Measurements from ENCODE around the gene KRT16.
"Not testable (repeated sequence)": the region's sequence is repeated elsewhere in the genome, so short reads cannot be mapped to it uniquely, and the experiment has no call there.

KRT16 gene

GRCh38 chr17:41614098-41614497, 1.5 kb upstream of the KRT16 start:
- H3K36me3 Mint-ChIP-seq (ENCODE audit: low read depth), result no peaks in the 10 kb centered on the region

GRCh38 chr17:41613277-41614082, 913 bp upstream of the KRT16 start:
- Mint-ChIP-seq H3K4me1 (no peaks in the 10 kb centered on the region), H3K27ac (no peak overlapping the region), H3K4me3 (no peak overlapping the region), H3K9me3 (no peaks in the 10 kb centered on the region), H3K36me3 (ENCODE audit: low read depth) (no peaks in the 10 kb centered on the region), H3K27me3 (ENCODE audit: low read depth) (peaks cover 19% of the 10 kb centered on the region)
- no peak for TF ChIP-seq CTCF (IDR thresholded peaks at IDR 0.05; ENCODE audit: unreplicated experiment in 3 of 3)

More at GRCh38 chr17:41614098-41614497, 1.5 kb upstream of the KRT16 start:
- Mint-ChIP-seq H3K4me3 (no peak overlapping the region), H3K4me1 (no peaks in the 10 kb centered on the region), H3K9me3 (no peaks in the 10 kb centered on the region), H3K27me3 (ENCODE audit: low read depth) (peaks cover 14% of the 10 kb centered on the region), H3K27ac (no peak overlapping the region)
- no peak for TF ChIP-seq CTCF (IDR thresholded peaks at IDR 0.05; ENCODE audit: unreplicated experiment in 3 of 3)

GRCh38 chr17:41610965-41611640, 1.5 kb downstream of the KRT16 start:
- peaks cover 18% of the 10 kb centered on the region for H3K27me3 Mint-ChIP-seq (ENCODE audit: low read depth)
- no peaks in the 10 kb centered on the region for H3K36me3 Mint-ChIP-seq (ENCODE audit: low read depth)
- no peak overlapping the region for H3K4me3 Mint-ChIP-seq
- H3K27ac Mint-ChIP-seq, result no peak overlapping the region
- H3K9me3 Mint-ChIP-seq, result peaks cover 12% of the 10 kb centered on the region
- no peak for TF ChIP-seq CTCF (IDR thresholded peaks at IDR 0.05; ENCODE audit: unreplicated experiment in 3 of 3)
- H3K4me1 Mint-ChIP-seq, result no peaks in the 10 kb centered on the region

- H3K9me3 Mint-ChIP-seq, result peaks cover 18% of the 10 kb centered on the region
- peak; percentile 12 to 34 (median 23) for TF ChIP-seq CTCF (IDR thresholded peaks at IDR 0.05; ENCODE audit: unreplicated experiment in 3 of 3)
- H3K36me3 Mint-ChIP-seq (ENCODE audit: low read depth); H3K4me1 Mint-ChIP-seq; H3K4me3 Mint-ChIP-seq: not testable (repeated sequence)
- peaks cover 20% of the 10 kb centered on the region for H3K27me3 Mint-ChIP-seq (ENCODE audit: low read depth)
- H3K27ac Mint-ChIP-seq, result peak overlapping the region in 1 of 3 experiments; percentile 21
Observed at GRCh38 chr17:41610061-41610517, 2.5 kb downstream of the KRT16 start.

- Mint-ChIP-seq H3K27me3 (ENCODE audit: low read depth) (peaks cover 23% of the 10 kb centered on the region), H3K9me3 (peaks cover 21% of the 10 kb centered on the region)
- not testable (repeated sequence) for H3K36me3 Mint-ChIP-seq (ENCODE audit: low read depth); H3K4me1 Mint-ChIP-seq; H3K4me3 Mint-ChIP-seq; H3K27ac Mint-ChIP-seq
Observed at GRCh38 chr17:41606930-41607329, 5.6 kb downstream of the KRT16 start.

- no peak overlapping the region for H3K27ac Mint-ChIP-seq
- H3K4me1 Mint-ChIP-seq, result no peaks in the 10 kb centered on the region
- TF ChIP-seq CTCF (IDR thresholded peaks at IDR 0.05; ENCODE audit: unreplicated experiment in 3 of 3), result no peak
- no peaks in the 10 kb centered on the region for H3K36me3 Mint-ChIP-seq (ENCODE audit: low read depth)
- peaks cover 10% of the 10 kb centered on the region for H3K27me3 Mint-ChIP-seq (ENCODE audit: low read depth)
- H3K9me3 Mint-ChIP-seq, result peaks cover 21% of the 10 kb centered on the region
- no peak overlapping the region for H3K4me3 Mint-ChIP-seq
Observed at GRCh38 chr17:41602524-41602923, 10.0 kb downstream of the KRT16 start.
